Measurements from ENCODE around the gene GRIK4. TPM values are rescaled to one million over a fixed set of nuclear protein-coding genes. Genes with fewer than 3 reads are reported as not detected.

GRIK4 gene
- total RNA-seq, 1 experiment from 2014 or later: not detected

- DNase-seq (ENCODE audit: low read depth): no peak
Measured at GRCh38 chr11:120635136-120635810, 123.7 kb downstream of the GRIK4 start.

GRCh38 chr11:120637131-120637530 lies 125.6 kb downstream of the GRIK4 start:
- no peak for DNase-seq (ENCODE audit: low read depth)

- DNase-seq (ENCODE audit: low read depth): no peak
Measured at GRCh38 chr11:120642196-120642894, 130.8 kb downstream of the GRIK4 start.

GRCh38 chr11:120643284-120643683 lies 131.7 kb downstream of the GRIK4 start:
- DNase-seq (ENCODE audit: low read depth): no peak

GRCh38 chr11:120645639-120646038 lies 134.1 kb downstream of the GRIK4 start:
- no peak for DNase-seq (ENCODE audit: low read depth)

GRCh38 chr11:120646206-120646605 lies 134.7 kb downstream of the GRIK4 start:
- no peak for DNase-seq (ENCODE audit: low read depth)

- no peak for DNase-seq (ENCODE audit: low read depth)
Measured at GRCh38 chr11:120647681-120648080, 136.1 kb downstream of the GRIK4 start.

GRCh38 chr11:120648771-120649170 lies 137.2 kb downstream of the GRIK4 start:
- DNase-seq (ENCODE audit: low read depth): no peak

GRCh38 chr11:120649316-120649715 lies 137.8 kb downstream of the GRIK4 start:
- no peak for DNase-seq (ENCODE audit: low read depth)

GRCh38 chr11:120651396-120651795 lies 139.8 kb downstream of the GRIK4 start:
- no peak for DNase-seq (ENCODE audit: low read depth)

GRCh38 chr11:120651836-120652235 lies 140.3 kb downstream of the GRIK4 start:
- DNase-seq (ENCODE audit: low read depth): no peak

- DNase-seq (ENCODE audit: low read depth): peak; percentile 15
Measured at GRCh38 chr11:120652705-120653335, 141.3 kb downstream of the GRIK4 start.

- DNase-seq (ENCODE audit: low read depth): no peak
Measured at GRCh38 chr11:120655589-120655988, 144.0 kb downstream of the GRIK4 start.

- no peak for DNase-seq (ENCODE audit: low read depth)
Measured at GRCh38 chr11:120657306-120658070, 145.9 kb downstream of the GRIK4 start.

- DNase-seq (ENCODE audit: low read depth): no peak
Measured at GRCh38 chr11:120658071-120658423, 146.5 kb downstream of the GRIK4 start.

GRCh38 chr11:120659076-120659475 lies 147.5 kb downstream of the GRIK4 start:
- DNase-seq (ENCODE audit: low read depth): no peak

GRCh38 chr11:120660024-120660565 lies 148.5 kb downstream of the GRIK4 start:
- DNase-seq (ENCODE audit: low read depth): peak; percentile 19

- no peak for DNase-seq (ENCODE audit: low read depth)
Measured at GRCh38 chr11:120662071-120662676, 150.6 kb downstream of the GRIK4 start.

GRCh38 chr11:120663142-120663541 lies 151.6 kb downstream of the GRIK4 start:
- DNase-seq (ENCODE audit: low read depth): no peak

GRCh38 chr11:120666121-120666639 lies 154.6 kb downstream of the GRIK4 start:
- no peak for DNase-seq (ENCODE audit: low read depth)

GRCh38 chr11:120667281-120667680 lies 155.7 kb downstream of the GRIK4 start:
- peak; percentile 10 for DNase-seq (ENCODE audit: low read depth)

Measured in RPMI7951 (cell line).